Parathyroid adenoma (tissue), 2 donors: ENCODE results near the gene PARP1.
"Not testable (repeated sequence)": the region's sequence is repeated elsewhere in the genome, so short reads cannot be mapped to it uniquely, and the experiment has no call there.

Experiments used
- H2AFZ ChIP-seq: fragments of 300-600 bp; sonication (generic); one replicate; pipeline ENCODE4 v1.7.0; 2017; ENCODE audit warnings: antibody characterized with exemption, mild to moderate bottlenecking
- H3K27ac ChIP-seq: fragments of 300-600 bp; sonication (generic); one replicate; pipeline ENCODE4 v1.7.0; 2017
- H3K27me3 ChIP-seq: fragments of 300-600 bp; sonication (generic); one replicate; pipeline ENCODE4 v1.7.0; 2017; ENCODE audit warnings: low read length; ENCODE audit not compliant: control insufficient read depth, insufficient read depth
- H3K36me3 ChIP-seq: fragments of 300-600 bp; sonication (generic); one replicate; pipeline ENCODE4 v1.7.0; 2017; ENCODE audit warnings: low read length; ENCODE audit not compliant: control insufficient read depth, insufficient read depth
- H3K4me1 ChIP-seq: fragments of 300-600 bp; sonication (generic); one replicate; pipeline ENCODE4 v1.7.0; 2017; ENCODE audit warnings: control low read depth
- H3K4me2 ChIP-seq: fragments of 300-600 bp; sonication (generic); one replicate; pipeline ENCODE4 v1.7.0; 2017; ENCODE audit warnings: low read length
- H3K4me3 ChIP-seq: fragments of 300-600 bp; sonication (generic); one replicate; pipeline ENCODE4 v1.7.0; 2017; ENCODE audit warnings: low read depth, low read length
- H3K79me2 ChIP-seq: fragments of 300-600 bp; sonication (generic); one replicate; pipeline ENCODE4 v1.7.0; 2017; ENCODE audit warnings: control low read depth
- H3K9ac ChIP-seq: fragments of 300-600 bp; sonication (generic); one replicate; pipeline ENCODE4 v1.7.0; 2017; ENCODE audit warnings: mild to moderate bottlenecking
- H3K9me3 ChIP-seq: fragments of 300-600 bp; sonication (generic); one replicate; pipeline ENCODE4 v1.7.0; 2017; ENCODE audit warnings: low read length; ENCODE audit not compliant: control insufficient read depth
- CTCF ChIP-seq: fragments of 300-600 bp; sonication (generic); IDR thresholded peaks from one replicate; pipeline ENCODE4 v1.7.0; 2017; ENCODE audit warnings: antibody characterized with exemption, mild to moderate bottlenecking
- donor health status: primary hyperparathyroidism.

Gene PARP1

GRCh38 chr1:226344441-226345259 is 63.2 kb downstream of the PARP1 start:
- no peaks in the 10 kb centered on the region for H3K4me1 ChIP-seq
- no peaks in the 10 kb centered on the region for H3K36me3 ChIP-seq
- no peak for TF ChIP-seq CTCF
- H3K4me3 ChIP-seq: no peak overlapping the region
- no peaks in the 10 kb centered on the region for H3K27me3 ChIP-seq
- H2AFZ ChIP-seq: no peak overlapping the region
- H3K4me2 ChIP-seq: no peak overlapping the region
- no peak overlapping the region for H3K9ac ChIP-seq
- no peaks in the 10 kb centered on the region for H3K9me3 ChIP-seq
- H3K27ac ChIP-seq: no peak overlapping the region
- no peaks in the 10 kb centered on the region for H3K79me2 ChIP-seq

- Histone ChIP-seq H3K4me1 (no peaks in the 10 kb centered on the region), H3K9me3 (no peaks in the 10 kb centered on the region), H3K9ac (no peak overlapping the region), H3K27me3 (no peaks in the 10 kb centered on the region), H3K4me2 (no peak overlapping the region), H3K27ac (no peak overlapping the region), H3K36me3 (no peaks in the 10 kb centered on the region), H3K4me3 (no peak overlapping the region), H2AFZ (no peak overlapping the region), H3K79me2 (no peaks in the 10 kb centered on the region)
- TF ChIP-seq CTCF: no peak
These were observed 65.2 kb downstream of the PARP1 start for GRCh38 chr1:226342656-226343055.

- not testable (repeated sequence) for H2AFZ ChIP-seq, H3K9me3 ChIP-seq, H3K36me3 ChIP-seq, H3K4me2 ChIP-seq, H3K4me1 ChIP-seq, H3K27me3 ChIP-seq, H3K79me2 ChIP-seq, H3K27ac ChIP-seq, H3K4me3 ChIP-seq, H3K9ac ChIP-seq
These were observed 67.8 kb downstream of the PARP1 start for GRCh38 chr1:226340111-226340510.

- Histone ChIP-seq H3K79me2 (no peaks in the 10 kb centered on the region), H3K4me2 (no peak overlapping the region), H3K36me3 (no peaks in the 10 kb centered on the region), H2AFZ (no peak overlapping the region), H3K9me3 (no peaks in the 10 kb centered on the region), H3K27ac (no peak overlapping the region), H3K4me1 (no peaks in the 10 kb centered on the region), H3K27me3 (no peaks in the 10 kb centered on the region), H3K4me3 (no peak overlapping the region), H3K9ac (no peak overlapping the region)
- no peak for TF ChIP-seq CTCF
These were observed 70.5 kb downstream of the PARP1 start for GRCh38 chr1:226337276-226337875.

GRCh38 chr1:226335661-226336060 is 72.2 kb downstream of the PARP1 start:
- Histone ChIP-seq H3K4me2 (no peak overlapping the region), H3K9me3 (no peaks in the 10 kb centered on the region), H3K4me1 (no peaks in the 10 kb centered on the region), H3K4me3 (no peak overlapping the region), H2AFZ (no peak overlapping the region), H3K79me2 (no peaks in the 10 kb centered on the region), H3K9ac (no peak overlapping the region), H3K27me3 (no peaks in the 10 kb centered on the region), H3K27ac (no peak overlapping the region), H3K36me3 (no peaks in the 10 kb centered on the region)
- no peak for TF ChIP-seq CTCF
